AG09319 (cell line): ENCODE data around the gene WDFY4.

Experiments
- DNase-seq: peaks from one replicate; pipeline ENCODE4 v3.0.0-alpha.2; 2010; ENCODE audit warnings: low read depth; ENCODE audit errors: extremely low read depth
- TF ChIP-seq, protein P1 (sequence below): IDR thresholded peaks from 2 replicates; pipeline ENCODE4 v1.5.1; 2011; ENCODE audit warnings: low read depth, mild to moderate bottlenecking, inconsistent platforms, low read length, moderate library complexity

WDFY4 gene

DNA sequence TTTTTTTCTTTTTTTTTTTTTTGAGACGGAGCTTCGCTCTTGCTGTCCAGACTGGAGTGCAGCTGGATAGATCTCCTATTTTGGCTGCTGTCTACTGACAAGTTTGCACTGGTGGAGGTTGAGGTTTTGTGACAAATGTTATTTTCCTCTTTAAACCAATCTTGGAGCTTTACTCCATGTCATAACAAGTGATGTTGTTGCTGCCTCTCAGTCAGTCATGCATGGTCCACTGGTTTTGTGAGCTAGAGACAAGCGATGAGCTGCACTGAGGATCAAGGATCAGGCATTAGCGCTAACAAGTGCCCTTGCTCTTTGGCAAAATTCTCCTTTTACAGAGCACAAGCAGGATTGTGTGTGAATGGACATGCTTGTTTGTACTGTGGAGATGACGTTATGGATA lies 805 bp upstream of the WDFY4 start:
- no peak for DNase-seq
- TF ChIP-seq, protein P1, sequence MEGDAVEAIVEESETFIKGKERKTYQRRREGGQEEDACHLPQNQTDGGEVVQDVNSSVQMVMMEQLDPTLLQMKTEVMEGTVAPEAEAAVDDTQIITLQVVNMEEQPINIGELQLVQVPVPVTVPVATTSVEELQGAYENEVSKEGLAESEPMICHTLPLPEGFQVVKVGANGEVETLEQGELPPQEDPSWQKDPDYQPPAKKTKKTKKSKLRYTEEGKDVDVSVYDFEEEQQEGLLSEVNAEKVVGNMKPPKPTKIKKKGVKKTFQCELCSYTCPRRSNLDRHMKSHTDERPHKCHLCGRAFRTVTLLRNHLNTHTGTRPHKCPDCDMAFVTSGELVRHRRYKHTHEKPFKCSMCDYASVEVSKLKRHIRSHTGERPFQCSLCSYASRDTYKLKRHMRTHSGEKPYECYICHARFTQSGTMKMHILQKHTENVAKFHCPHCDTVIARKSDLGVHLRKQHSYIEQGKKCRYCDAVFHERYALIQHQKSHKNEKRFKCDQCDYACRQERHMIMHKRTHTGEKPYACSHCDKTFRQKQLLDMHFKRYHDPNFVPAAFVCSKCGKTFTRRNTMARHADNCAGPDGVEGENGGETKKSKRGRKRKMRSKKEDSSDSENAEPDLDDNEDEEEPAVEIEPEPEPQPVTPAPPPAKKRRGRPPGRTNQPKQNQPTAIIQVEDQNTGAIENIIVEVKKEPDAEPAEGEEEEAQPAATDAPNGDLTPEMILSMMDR = no peak

DNA sequence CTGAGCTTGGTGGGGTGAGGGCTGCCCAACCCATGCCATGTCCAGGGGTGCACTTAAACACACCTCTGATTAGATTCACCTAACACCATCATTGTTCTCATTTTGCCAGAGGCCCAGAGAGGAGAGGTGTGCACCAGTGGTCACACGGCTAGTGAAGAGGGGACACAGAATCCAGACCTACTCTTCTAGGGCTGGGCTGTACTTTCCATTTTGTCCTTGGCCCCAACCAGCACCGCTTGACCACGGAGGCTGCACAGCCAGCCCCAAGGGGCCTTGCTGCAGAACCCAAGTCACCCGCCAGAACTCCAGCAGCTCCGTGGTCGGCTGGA lies 246 bp upstream of the WDFY4 start:
- TF ChIP-seq, protein P1 = no peak
- DNase-seq = no peak

DNA sequence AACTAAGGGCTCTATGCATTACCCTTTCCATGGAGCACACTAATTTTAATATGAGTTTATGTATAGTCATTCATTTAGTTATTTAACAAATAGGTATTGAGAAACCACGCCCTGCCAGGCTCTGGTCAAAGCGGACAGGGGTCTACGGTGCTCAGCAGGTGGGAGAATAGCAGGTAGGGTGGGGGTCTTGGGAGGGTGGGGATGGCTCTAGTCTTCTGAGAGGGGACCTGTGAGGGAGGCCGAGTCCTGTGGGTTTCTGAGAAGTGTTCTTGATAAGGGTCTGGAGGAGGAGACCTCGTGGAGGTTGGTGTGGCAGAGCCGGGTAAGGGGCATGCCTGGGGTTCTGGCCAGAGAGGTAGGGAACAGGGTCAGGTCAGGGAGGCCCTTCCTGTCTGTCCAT lies 1.1 kb downstream of the WDFY4 start:
- TF ChIP-seq, protein P1 = no peak

DNA sequence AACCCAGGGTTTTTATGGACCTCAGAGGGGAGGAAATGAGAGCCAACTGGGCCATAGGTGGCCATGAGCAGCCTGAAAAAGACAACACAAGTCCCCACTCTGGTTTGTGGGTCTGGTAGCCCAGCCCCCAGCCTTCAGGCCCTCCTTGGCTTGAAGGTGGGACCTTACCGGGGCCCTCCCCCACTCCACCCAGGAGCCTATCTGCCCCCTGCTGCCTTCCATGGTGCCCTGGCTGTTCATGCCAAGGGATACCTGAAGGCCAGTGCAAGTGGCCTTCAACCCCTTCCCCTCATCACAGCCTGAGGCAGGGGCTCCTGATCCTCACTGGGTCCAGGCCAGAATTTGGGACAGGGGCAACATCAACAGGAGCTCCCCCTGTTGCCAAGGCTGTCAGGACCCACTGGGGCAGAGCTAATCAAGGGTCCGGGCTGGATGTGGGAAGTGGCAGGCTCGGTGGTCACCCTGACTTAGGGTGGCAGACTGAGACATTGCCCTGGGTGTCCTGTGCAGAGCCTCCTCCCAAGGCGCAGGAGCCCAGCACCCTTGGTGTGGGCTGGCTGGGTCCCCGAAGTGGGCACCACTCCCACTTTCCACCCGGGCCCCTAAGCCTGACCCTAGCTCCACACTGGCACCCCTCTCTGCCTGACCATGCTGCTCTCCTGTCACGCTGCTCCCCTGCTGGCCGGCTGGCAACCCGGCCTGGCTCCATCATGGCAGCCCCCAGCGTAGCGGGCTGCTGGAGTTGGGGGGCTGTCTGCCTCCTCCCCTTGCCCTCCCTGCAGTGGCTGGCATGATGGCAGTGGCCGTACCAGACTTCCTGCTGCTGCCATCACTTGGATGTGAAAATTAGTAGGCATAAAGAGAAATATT lies 6.4 kb downstream of the WDFY4 start:
- TF ChIP-seq, protein P1 = no peak
- no peak for DNase-seq

More for the DNA sequence above, 1.1 kb downstream of the WDFY4 start:
- no peak for DNase-seq

DNA sequence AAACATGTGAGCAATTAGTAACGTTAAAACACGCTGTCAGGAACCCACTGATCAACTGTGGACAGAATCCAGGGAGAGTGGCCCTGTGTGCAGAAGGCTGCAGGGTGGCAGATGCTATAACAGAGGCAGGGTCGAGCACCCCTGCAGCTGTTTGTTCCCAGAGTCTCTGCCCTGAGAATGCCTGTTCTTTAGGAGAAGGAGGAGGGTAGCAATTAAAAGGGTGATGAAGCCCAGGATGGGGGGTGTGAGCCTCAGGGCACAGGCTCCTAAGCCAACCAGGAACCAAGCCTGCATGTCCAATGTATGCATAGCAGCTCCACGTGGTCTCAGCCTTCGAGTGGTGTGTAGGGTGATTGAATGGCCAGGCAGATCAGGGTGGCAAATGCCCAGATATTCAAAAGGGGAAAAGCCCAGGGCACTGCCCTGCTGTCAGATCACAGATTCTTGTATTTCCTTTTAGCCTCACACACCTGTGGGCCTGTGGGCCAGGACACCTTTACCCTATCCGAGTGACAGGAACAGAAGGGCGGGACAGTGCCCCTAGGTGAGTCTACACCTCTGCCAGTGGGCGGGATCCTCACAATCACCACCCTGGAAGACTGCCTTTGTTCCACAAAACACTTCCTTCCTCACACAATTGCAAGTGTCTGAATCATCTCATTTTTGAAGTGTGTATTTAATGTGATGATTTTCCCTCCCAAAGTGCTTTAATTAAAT lies 7.3 kb downstream of the WDFY4 start:
- DNase-seq = no peak
- TF ChIP-seq, protein P1 = no peak

DNA sequence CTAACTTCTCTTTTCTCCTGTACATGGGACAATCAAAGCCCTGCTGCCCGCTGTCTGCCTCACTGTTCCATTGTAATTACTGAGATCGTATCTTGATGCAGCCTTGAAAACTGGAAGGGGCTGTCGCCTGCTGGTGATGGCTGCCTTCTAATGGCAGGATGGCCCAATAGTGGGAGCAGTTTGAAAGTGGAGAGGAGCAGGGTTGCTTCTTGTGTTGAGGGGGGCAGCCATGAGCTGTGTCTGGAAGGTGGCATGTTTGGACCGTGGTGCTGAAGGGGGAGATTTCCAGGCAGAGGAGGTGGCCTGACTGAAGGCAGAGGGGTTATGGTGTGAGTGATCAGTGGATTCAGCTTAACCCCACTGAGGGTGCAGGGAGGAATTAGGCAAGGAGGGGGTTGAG lies 8.1 kb downstream of the WDFY4 start:
- TF ChIP-seq, protein P1 = no peak
- no peak for DNase-seq

DNA sequence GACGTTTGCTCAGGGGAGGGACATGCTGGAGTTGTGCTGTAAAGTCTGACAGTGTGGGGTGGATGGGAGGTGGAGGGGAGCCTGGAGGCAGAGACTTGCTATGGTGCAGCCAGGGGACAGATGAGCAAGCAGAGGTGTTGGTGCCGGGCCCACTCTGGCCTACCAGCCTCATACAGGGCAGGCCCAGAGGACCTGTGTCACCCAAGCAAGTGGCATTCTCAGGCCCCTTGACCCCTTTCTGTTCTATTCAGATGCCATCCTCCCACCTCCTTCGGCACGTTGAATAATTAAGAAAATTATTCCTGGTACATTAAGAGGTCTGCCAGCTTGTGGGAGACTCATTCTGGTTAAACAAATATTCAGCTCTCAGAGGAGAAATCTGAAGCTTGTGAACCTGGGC lies 8.5 kb downstream of the WDFY4 start:
- no peak for DNase-seq
- TF ChIP-seq, protein P1 = no peak
